RPMI7951 (cell line): ENCODE results near the gene ATAT1. TPM values are rescaled to one million over a fixed set of nuclear protein-coding genes. Genes with fewer than 3 reads are reported as not detected.
A peak's percentile ranks its signal among the peaks of the same experiment; 100 is the strongest.

Experiments used
- DNase-seq: peaks from one replicate; pipeline ENCODE4 v3.0.0-alpha.2; 2012; ENCODE audit warnings: low read depth
- total RNA-seq: library from RNA; depleted of rRNA; stranded (reverse); fragments of >200 nt; shearing (Covaris generic); gene quantifications from 2 replicates; pipeline ENCODE4 v1.2.3, GENCODE V29; 2014; rRNA removed

ATAT1 gene
- total RNA-seq, 1 experiment from 2014 or later = 11.3 TPM

DNA sequence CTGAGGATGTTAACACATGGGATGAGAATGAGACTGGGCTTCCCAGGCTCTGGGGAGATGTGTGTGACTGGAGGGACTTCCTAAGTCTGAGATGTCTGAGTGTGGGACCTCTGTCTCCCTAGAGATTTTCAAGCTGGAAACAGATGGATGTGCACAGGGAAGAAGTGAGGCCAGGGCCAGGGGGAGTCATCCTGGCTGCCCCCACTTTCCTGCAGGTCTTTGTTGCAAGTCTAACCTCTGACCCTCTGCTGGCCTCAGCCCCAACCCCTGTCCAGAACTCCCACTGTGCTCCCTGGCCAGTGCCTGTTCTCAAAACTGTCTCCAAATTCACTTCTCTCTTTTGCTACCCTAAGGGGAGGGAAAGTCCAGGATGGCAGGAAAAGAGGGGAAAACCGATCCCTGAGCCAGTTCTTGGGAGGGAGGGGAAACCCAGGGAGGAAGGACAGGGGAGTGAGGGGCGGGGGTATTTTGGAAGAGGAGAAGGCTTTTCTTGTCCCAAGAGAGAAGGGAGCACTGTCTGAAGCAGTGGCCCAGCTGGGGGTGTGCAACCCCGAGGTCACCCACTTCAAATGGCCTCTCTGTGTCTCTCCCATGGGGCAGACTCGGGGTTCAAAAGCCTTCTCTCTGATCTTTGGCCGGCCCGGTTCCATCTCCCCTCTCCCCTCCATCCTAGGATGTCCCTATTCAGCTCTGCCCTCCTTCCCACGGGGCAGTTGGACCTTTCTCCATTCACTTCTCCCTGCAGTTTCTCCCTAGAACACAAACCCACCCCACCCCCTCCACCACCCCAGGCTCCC lies 56.7 kb downstream of the ATAT1 start:
- no peak for DNase-seq

DNA sequence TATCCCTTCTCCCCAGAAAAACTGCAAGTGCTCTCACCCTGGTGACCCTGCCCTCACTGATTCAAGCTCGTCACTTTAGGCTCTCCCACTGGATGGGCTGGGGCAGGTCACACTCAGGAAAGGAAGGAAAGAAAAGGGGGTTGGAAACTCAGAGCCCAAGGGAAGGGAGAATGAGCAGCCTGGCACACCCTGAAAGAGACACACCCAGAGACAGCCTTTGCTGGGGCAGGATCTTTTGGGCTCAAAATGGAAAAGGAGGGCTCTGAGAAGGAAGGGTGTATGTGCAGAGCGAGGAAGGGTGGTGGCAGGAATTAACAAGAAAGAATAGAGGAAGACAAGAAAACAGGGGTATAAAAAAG lies 57.3 kb downstream of the ATAT1 start:
- DNase-seq = no peak

DNA sequence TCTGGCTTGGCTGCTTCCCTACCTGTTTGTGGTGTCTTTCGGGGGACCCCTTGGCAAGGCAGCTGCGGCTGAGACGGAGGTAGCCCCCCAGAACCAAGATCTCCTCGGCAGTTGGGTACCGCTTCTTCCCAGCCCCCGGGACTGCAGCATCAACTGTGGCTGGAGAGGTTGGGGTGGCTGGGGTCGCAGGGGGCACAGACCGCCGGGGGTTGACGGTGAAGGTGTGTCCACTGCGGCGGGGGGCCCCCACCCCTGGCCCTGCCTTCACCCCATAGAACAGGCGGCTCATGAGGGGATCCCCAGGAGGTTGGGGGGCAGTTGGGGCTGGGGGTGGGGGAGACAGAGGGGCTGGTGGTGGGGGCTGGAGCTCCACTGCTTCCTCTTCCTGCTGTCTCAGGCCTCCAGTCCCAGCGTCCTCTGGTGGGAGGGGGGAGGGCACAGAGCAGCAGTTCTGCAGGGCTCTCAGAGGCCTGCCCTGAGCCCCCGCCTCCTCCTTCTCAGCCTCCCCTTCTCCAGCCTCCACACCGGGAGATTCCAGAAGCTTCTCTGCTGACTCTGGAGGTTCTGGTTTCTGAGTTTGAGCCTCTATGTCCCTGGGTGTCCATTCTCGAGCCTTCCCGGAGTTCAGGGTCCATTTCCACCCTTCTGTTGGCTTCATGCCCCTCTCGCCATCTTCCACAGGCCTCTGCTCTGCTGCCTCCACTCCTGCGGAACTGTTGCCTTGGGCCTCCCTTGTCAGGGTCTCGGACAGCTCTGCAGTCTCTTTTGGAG lies 57.9 kb downstream of the ATAT1 start:
- DNase-seq = peak; percentile 51

DNA sequence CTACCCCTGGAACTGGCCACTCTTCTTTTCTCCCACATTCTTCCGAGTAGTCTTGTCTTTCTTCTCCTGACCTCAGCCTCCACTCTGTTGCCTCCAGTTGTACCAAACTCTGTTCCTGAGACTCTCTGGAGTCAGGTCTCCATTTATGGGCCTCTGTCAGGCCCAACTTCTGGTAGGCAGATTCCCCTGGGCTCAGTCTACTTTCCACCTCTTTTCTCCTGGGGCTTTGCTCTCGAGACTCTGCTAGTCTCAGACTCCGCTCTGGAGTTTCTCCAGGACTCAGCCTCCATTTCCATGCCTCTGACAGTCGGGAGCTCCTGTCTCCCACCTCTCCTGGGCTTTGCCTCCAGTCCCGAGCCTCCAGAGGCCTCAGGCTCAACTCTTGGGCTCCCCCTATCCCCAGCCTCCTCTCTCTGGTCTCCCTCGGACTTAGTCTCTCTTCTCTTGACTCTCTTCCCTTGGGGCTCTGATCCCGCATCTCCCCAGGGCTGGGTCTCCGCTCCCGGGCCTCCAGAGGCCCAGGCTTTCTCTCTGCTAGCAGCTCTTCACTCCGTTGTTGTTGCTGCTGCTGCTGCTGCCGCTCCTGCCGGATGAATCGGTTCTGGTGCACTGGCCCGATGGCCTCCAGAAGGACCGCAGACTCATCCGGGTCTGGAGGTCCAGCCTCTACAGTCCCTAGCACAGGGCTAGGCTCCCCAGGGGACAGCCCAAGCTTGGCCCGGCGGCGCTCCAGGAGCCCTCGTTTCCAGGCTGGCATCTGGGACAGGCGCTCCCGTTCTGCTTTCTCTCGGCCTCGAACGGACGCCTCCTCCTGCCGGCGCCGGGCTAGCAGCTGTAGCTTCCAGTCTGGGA lies 58.7 kb downstream of the ATAT1 start:
- DNase-seq = peak; percentile 46

GRCh38 chr6:30686009-30686907 lies 59.6 kb downstream of the ATAT1 start, which contains the start of gene PPP1R18:
Gene PPP1R18, minus strand, starts transcription at chr6:30686645. Its CDS starts 627 bp downstream, at chr6:30686018.
- peak; percentile 78 for DNase-seq

DNA sequence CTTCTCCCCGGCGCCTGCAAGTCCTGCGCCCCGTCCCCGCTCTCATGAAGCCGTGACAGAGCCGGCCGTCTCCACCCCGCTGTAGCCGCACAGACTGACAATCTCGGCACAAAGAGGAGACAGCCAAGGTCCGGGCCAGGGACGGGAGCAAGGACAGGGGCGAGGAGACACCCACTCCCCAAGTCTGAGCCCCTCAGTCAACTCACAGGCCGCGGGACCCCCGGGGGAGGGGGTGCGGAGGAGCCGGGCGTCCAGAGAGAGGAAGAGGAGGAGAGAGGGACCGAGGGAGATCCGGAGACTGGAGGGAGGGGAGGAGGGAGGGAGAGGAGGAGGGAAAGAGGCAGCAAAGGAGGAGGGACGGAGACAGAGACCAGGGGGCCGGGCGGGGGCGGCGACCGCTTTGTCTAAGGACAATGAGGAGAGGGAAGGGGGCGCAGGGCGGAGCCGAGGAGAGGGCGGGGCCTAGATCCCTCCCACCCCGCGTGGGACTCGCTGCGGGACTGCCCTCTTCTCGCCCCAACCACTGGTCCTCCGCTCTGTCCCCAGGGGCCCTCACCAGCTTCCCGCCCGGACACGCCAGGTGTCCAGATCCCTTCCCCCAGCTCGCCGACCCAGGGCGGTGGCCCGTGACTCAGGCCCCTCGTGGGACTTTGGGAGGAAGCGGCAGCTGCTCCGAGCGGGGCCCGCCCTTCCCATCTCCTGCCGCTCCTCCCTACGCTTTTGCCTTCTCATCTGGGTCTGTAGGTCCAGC lies 60.4 kb downstream of the ATAT1 start:
- DNase-seq = peak; percentile 99

GRCh38 chr6:30687659-30688431 lies 61.2 kb downstream of the ATAT1 start:
- DNase-seq = peak; percentile 46

GRCh38 chr6:30688569-30688968 lies 61.9 kb downstream of the ATAT1 start:
- DNase-seq = no peak

GRCh38 chr6:30689022-30689865 lies 62.6 kb downstream of the ATAT1 start:
- no peak for DNase-seq

DNA sequence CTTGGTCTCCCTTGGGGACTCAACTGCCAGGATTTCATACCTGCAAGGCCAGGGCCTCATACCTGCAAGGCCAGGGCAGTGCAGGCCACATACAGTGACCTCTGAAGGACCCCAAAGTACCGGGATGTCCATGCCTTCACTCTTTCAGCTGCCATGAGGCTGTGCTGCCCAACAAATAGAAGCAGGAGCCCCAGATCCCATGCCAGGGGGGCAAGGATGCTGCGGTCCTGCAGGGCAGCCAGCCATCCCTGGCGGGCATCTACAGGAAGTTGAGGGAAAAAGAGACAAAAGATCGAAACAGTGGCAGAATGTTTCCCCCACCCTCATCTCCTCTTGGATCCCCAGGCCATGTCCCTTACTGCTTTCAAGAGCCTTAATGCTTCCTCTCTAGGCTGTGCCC lies 63.3 kb downstream of the ATAT1 start:
- DNase-seq = no peak

DNA sequence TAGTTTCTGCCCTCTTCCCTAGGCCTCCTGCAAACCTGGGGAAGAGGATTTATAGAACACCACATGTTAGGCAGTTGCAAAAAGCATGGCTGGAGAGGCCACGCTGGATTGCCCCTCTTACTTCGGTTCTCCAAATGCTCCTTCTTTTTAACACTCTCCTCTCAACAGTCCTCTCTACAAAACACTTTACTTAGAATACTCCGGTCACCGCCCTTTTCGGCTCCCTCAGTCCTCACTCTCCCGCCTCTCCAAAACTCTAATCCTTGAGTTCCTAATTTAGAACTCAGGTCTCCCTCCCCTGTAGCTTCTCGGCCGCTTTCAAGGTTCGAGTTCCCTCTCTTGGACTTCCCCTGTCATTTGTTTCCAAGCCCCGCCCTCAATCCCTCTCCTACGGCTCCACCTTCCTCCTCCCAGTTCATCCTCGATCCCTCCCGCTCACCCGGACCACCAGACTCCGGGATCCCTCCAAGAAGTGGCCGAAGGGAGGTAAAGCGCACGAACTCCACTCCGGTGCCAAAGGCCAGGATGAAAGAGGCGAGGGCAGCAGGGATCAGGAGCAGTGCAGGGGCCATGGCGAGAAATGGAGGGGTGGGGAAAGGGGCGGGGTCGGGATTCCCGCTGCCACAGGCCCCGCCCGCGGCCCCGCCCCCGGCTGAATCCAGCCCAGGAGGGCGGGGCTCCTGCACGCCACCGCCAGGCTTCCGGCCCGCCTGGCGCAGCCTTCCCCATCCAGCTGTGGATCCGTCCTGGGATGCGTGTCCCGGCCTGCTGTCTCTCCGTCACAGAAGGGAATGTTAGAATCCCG lies 63.9 kb downstream of the ATAT1 start, which contains the start of gene NRM:
TSS of gene NRM (minus strand) at position 582 of the 805 bp plus-strand sequence. CDS start at position 572, 10 bp downstream.
- DNase-seq = peak; percentile 91

DNA sequence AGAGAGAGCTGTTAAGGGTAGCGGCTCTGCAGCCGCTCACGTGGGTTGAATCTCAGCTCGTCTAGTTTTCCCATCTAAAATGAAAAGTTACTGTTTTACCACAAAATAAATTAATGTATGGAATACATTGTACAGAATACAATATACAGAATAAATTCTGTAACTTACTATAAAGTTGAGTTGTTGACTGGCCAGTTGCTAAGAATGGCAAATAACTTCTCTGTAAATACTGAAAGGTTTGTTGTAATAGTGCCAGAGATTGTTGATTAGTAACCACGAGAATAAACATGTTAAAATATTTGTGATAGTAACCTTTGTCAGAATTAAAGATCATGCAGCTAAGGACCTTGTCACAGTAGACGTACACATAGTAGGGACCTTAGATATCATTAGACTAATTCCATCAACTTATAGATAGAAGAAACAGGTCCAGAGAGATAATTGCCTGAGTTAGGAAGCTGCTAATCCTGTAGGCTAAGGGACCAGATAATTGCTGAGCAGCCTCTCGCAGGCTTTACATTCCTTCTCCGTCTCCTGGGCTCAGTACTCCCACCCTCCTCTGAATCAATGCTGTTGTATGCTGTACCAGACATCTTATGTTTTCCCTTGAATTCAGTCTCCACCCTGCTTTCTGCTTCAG lies 64.7 kb downstream of the ATAT1 start:
- no peak for DNase-seq

Other genes with a start within 250 kb of the ATAT1 start
- 142 and 156 TPM in 2 replicates for gene HLA-E, start 137.4 kb upstream of the ATAT1 start, total RNA-seq
- 38.6 and 51.9 TPM in 2 replicates for gene GNL1, start 70.4 kb upstream of the ATAT1 start, total RNA-seq
- 6.9 and 9.6 TPM in 2 replicates for gene PRR3, start 69.6 kb upstream of the ATAT1 start, total RNA-seq
- 38.9 and 42.9 TPM in 2 replicates for gene ABCF1, start 55.4 kb upstream of the ATAT1 start, total RNA-seq
- 20.8 and 36.8 TPM in 2 replicates for gene PPP1R10, start 9.6 kb upstream of the ATAT1 start, total RNA-seq
- 78.4 and 122 TPM in 2 replicates for gene MRPS18B, start 9.0 kb upstream of the ATAT1 start, total RNA-seq
- gene C6orf136, start 20.3 kb downstream of the ATAT1 start, total RNA-seq = 7.1 and 7.4 TPM in 2 replicates
- 32.2 and 36.8 TPM in 2 replicates for gene DHX16, start 46.1 kb downstream of the ATAT1 start, total RNA-seq
- gene PPP1R18, start 59.8 kb downstream of the ATAT1 start, total RNA-seq = 77.4 and 83.9 TPM in 2 replicates
- gene NRM, start 64.1 kb downstream of the ATAT1 start, total RNA-seq = 18.2 and 29.2 TPM in 2 replicates
- 6.4 and 13.6 TPM in 2 replicates for gene MDC1, start 90.4 kb downstream of the ATAT1 start, total RNA-seq
- gene TUBB, start 93.5 kb downstream of the ATAT1 start, total RNA-seq = 1,269 and 1,837 TPM in 2 replicates
- gene FLOT1, start 115.8 kb downstream of the ATAT1 start, total RNA-seq = 108 and 118 TPM in 2 replicates
- 377 and 410 TPM in 2 replicates for gene IER3, start 117.7 kb downstream of the ATAT1 start, total RNA-seq